ENCODE results near the gene KLC4.
A peak's percentile ranks its signal among the peaks of the same experiment; 100 is the strongest.
"Not testable (repeated sequence)": the region's sequence is repeated elsewhere in the genome, so short reads cannot be mapped to it uniquely, and the experiment has no call there.

KLC4 gene

GRCh38 chr6:43074847-43075669 lies 15.6 kb downstream of the KLC4 start:
- no peak for DNase-seq

DNA sequence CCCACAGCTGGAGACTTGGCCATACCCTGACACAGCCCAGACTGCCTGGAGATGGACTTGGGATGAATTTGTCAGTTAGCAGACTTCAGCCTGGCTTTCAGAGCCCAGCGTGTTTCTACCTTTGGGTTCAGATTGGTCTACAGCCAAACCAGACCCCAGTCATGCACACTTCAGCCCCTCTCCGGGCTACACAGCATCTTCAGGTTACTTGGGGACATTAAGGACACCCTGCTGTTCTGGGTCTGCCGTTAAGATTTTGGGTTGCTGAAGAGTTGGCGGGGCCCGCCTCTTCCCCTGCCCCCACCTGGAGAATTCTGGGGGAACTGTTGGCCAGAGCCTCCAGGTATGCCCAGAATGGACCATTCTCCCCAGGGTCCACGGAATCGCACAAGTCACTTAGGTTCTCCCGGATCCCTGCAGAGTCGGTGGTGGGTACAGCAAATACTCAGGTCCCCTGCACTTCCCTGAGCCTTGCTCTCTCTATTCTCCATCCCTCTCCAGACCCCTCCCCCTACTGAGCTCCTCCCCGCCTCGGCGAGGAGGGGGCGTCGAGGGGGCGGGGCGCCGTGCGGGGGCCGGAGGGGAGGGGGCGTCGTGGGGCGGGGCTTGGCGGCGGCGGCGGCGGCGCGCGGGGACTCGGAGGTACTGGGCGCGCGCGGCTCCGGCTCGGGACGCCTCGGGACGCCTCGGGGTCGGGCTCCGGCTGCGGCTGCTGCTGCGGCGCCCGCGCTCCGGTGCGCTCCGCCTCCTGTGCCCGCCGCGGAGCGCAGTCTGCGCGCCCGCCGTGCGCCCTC lies 16.4 kb downstream of the KLC4 start, which contains the start of gene PTK7:
PTK7 (plus strand) TSS at position 645 of the 794 bp plus-strand sequence. CDS start 175 bp downstream, outside the sequence.
- DNase-seq = peak; percentile 67

DNA sequence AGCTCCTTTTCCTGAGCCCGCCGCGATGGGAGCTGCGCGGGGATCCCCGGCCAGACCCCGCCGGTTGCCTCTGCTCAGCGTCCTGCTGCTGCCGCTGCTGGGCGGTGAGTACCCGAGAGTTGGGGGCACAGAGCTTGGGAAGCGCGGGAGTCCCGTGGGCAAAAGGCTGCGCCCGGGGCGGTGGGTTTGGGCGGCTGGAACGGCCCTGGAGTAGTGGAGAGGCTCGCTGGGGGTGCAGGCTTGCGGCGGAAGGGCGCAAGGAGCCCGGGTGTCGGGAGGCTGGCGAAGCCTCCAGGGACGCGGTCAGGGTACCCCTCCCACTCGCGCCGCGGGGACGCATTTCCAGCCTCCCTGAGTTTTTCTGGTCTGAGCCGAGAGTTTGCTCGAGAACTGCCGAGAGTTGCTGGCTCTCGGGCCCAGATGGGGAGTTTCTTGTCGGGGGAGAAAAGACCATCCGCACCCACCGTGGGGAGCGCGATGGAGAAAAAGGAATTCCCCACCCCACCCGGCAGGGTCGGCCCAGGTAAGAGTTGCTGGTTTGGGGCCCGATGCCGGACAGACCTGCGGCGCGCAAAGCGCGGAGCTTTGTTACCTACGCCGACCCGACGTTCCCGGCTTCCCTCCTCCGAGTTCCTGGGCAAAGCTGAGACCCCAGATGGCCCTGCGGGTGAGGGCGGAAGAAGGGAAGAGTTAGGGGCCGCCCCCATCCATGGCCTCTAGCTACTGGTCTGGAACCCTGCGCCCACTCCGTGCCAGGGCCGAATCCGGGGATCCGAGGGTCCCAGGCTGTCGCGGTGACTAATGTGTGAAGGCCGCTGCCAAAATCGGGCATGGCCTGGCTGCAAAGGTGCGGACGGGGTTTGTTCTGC lies 17.3 kb downstream of the KLC4 start:
- DNase-seq = peak; percentile 28

GRCh38 chr6:43077333-43077809 lies 17.9 kb downstream of the KLC4 start:
- DNase-seq = no peak

DNA sequence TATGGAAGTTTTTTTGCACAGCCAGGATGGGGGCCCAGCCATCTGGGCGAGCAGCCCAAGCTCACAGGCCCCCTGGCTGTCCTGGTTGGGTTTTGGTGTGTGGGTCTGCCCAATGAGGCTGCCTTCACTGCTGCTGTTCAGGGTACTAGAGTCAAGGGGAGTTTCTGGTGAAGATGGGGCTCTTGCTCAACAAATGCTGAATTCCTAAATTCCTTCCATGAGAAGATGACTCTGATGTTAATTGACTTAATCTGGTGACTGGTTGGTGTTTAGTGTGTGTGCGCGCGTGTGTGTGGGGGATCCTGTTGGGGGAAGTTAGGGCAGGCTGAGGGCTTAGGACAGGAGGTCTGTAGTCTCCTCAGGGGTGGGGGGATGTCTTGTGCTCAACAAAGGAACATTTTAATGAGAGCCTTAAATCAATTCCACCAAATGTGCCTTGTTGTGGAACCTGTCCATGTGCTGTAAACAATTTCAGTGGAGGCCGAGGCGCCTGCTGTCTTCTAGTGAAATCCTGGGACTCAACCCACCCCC lies 18.6 kb downstream of the KLC4 start:
- no peak for DNase-seq

GRCh38 chr6:43078691-43079090 lies 19.3 kb downstream of the KLC4 start:
- DNase-seq = no peak

DNA sequence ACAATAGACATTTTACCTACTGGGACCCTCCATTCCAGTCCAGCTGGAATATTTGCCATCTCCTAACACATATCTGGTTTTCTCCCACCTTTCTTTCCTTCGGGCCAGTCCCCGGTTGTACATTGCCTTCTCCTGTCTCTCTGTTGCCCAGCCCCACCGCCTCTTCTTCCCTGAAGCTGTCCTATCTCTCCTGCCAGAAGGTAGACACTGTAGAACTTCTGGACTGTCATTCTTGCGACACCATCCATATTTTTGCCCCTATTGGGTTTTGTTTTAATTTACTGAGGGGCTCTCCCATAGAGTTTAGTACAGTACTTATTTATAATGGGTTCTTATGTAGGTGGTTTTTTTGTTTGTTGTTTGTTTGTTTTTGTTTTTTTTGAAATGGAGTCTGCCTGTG lies 21.6 kb downstream of the KLC4 start:
- DNase-seq = no peak

- DNase-seq = not testable (repeated sequence)
Measured at GRCh38 chr6:43081922-43082321, 22.5 kb downstream of the KLC4 start.

DNA sequence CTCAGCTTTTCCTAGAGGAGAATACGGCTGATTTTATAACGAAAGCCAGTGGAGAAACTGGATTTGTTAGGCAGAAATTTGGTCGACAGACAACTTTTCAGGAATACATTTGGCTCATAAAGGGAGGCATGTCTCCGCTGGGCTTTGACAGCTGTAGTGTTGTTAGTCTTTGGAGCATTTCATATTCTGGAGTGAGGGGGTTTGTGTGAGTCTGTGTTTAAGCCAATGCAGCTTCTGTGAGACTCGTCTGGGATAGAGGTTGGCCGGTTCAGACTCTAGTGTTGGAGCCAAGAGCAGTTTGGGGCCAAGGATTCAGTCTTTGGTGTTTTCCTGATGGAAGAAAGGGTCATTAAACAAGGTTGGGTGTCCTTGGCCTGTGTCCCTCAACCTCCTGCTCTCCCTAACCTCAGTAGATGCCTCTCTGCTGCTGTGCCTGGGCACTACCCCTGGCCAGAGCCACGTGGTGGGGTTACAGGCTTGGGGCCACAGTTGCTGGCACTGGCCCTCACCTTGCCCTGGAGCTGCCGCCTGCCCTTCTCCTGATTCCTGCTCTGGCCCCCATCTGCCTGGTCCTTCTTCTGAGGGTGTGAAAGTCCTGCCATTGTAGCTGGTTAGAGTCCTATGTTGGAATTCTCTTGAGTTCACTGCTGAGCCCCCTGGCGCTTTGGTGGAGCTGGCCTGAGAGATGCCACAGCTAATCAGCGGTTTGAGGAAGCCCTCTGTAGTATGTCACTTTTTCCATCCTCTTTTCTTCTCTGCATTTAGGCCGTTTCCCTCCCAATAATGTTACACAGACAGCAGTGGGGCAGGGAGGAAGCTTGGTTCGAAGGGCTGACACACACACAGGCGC lies 23.6 kb downstream of the KLC4 start:
- DNase-seq = no peak

- no peak for DNase-seq
Measured at GRCh38 chr6:43086022-43086658, 26.7 kb downstream of the KLC4 start.

- DNase-seq = no peak
Measured at GRCh38 chr6:43088654-43089056, 29.2 kb downstream of the KLC4 start.

DNA sequence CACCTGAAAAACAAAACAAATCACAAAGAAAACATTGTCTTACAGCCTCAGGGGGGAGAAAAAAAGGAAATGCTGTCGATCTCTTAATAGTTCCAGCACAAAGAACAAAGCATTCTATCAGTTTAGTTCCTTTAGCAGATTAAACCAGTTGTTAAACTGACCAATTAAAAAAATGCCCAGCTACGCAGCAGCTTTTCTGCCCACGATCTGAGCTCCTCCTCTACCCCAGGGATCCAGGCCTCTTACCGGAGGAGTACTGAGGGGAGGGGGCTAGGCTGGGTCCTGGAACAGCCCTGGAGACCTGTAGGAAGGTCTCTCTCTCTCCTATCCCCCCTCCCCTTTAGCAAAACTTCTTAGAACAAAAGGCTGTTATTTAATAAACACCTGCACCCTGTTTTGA lies 30.0 kb downstream of the KLC4 start:
- DNase-seq = no peak

DNA sequence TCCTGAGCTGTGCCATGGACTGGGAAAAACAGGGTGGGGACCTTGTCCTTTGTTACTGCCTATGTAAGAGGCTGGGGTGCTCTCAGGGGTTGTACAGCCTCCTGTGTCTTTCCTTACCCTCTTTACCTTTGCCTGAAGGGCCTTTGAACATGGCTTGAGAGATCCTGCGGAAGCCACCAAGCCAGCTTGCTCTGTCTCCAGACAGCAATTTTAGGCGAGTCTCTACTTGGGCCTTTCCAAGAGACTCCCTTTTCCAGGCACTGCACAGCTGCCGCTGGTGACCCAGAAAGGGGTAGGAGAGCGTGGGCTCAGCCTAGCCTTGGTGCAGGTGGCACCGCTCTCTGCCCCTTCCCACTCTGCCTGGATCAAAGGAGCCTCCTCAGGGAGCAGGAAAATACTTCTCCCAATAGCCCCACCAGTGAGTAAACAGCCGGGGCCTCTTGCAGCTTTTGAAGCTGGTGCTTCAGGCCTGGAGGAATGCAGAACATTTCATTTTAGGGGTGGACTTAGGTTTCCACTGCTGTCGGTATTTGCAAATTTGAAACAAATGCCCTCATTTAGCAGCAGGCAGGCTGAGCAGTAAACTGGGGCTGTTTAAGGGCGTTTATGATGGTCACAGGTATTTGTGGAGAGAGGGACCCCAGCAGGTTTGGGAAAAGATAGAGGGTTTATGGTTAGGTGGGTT lies 30.6 kb downstream of the KLC4 start:
- DNase-seq = no peak

GRCh38 chr6:43090559-43090956 lies 31.1 kb downstream of the KLC4 start:
- DNase-seq = no peak

GRCh38 chr6:43091020-43091419 lies 31.6 kb downstream of the KLC4 start:
- DNase-seq = no peak

- DNase-seq = no peak
Measured at GRCh38 chr6:43091436-43091991, 32.1 kb downstream of the KLC4 start.

- no peak for DNase-seq
Measured at GRCh38 chr6:43092635-43093034, 33.2 kb downstream of the KLC4 start.

DNA sequence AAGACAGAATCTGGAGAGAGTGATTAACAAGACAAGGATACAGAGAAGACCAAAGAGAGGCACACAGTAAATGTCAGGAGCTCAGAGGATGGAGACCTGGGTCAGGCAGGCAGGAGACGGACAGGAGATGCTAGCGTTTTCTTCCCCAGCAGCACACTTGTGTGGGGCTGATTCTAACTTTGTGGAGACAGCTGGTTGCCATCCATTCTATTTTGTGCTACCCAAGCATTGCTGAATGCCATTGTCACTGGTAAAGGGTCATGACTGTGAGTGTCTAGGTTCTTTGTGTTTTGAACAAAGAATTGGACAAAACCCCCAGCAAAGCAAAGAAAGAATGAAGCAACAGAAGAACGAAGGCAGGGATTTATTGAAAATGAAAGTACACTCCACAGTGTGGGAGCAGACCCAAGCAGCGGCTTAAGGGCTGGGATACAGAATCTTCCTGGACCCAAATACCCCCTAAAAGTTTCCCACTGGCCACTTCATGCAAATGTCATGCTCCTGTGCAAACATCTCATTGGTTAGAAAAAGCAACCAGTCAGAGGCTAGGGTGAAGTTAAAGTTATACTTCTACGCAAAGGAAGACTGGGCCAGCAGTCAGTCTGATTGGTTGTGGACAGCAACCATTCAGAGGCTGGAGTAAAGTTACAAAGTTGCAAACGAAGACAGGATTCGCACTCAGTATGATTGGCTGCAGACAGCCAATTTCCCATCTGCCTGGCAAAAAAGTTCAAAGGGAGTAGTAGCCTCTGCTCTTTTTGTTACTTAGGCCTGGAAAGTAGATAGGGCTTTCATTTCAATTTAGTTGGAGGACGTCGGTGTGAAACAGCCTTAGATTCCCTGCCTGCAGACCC lies 34.2 kb downstream of the KLC4 start:
- DNase-seq = peak; percentile 37

DNA sequence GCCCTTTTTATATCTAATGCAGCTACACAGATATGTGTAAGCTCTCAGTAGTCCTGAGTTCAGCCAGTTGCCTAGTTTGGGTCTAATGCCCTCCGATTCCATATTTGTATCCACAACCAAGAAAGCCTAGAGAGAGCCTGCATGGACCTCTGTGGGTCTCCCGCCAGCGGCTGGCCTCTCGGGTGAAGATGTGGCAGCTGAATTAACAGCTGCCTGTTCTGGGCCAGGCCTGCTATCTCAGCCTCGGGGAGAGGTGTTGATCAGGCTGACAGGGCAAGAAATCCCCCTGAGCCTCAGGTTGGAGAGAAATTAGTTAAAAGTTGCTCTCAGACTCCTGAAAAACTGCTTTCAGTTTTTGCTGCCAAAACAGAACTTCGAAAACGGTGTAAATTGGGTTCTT lies 36.5 kb downstream of the KLC4 start:
- no peak for DNase-seq
